ENCODE data around the gene LAG3.

Gene LAG3

GRCh38 chr12:6725350-6725749 lies 47.0 kb upstream of the LAG3 start:
- Histone ChIP-seq H3K9ac (ENCODE audit: low read length) (peak overlapping the region; percentile 14), H2BK12ac (ENCODE audit: low read length in 2 of 2) (no peak overlapping the region), H3K4ac (ENCODE audit: low read depth in 1 of 2, low read length in 2 of 2) (no peak overlapping the region), H3K4me3 (ENCODE audit: insufficient read depth in 1 of 2, low read depth in 1 of 2, low read length in 2 of 2) (no peak overlapping the region), H2BK120ac (ENCODE audit: low read depth, low read length) (no peak overlapping the region), H2BK15ac (ENCODE audit: low read depth, poor library complexity, severe bottlenecking) (no peak overlapping the region), H3K27me3 (ENCODE audit: control insufficient read depth in 1 of 2, insufficient read depth in 1 of 2, low read length in 2 of 2) (no peaks in the 10 kb centered on the region), H4K91ac (ENCODE audit: low read length) (no peak overlapping the region), H3K14ac (ENCODE audit: low read length in 2 of 2) (no peak overlapping the region), H3K36me3 (ENCODE audit: control insufficient read depth in 1 of 2, insufficient read depth in 2 of 2, low read depth in 1 of 2, low read length in 2 of 2) (peaks cover 25 to 36% of the 10 kb centered on the region in 2 experiments), H3K18ac (ENCODE audit: low read depth in 1 of 2, low read length in 2 of 2) (no peak overlapping the region), H3K9me3 (ENCODE audit: control insufficient read depth, low read length) (no peaks in the 10 kb centered on the region), H3K79me1 (replicated peaks; ENCODE audit: low read length, poor library complexity, severe bottlenecking) (peaks cover 19% of the 10 kb centered on the region), H3K4me1 (ENCODE audit: control insufficient read depth, insufficient read depth, low read depth, low read length) (peaks cover 6% of the 10 kb centered on the region), H3K23ac (ENCODE audit: low read length in 2 of 2) (no peak overlapping the region), H2AK5ac (ENCODE audit: low read length, severe bottlenecking) (no peak overlapping the region), H2BK5ac (ENCODE audit: low read depth, low read length, poor library complexity, severe bottlenecking) (no peak overlapping the region), H2AFZ (ENCODE audit: low read depth, low read length) (no peak overlapping the region), H3K27ac (ENCODE audit: low read length, poor library complexity, severe bottlenecking) (no peak overlapping the region), H3K4me2 (ENCODE audit: low read length, poor library complexity, severe bottlenecking) (no peak overlapping the region), H4K8ac (ENCODE audit: low read length) (no peak overlapping the region)
- 99% methylated on average over 6 of the region's 7 CpGs for WGBS
- no peak for DNase-seq

- Histone ChIP-seq H3K27ac (ENCODE audit: low read length, poor library complexity, severe bottlenecking) (no peak overlapping the region), H3K14ac (ENCODE audit: low read length in 2 of 2) (no peak overlapping the region), H2AK5ac (ENCODE audit: low read length, severe bottlenecking) (no peak overlapping the region), H3K4me3 (ENCODE audit: insufficient read depth in 1 of 2, low read depth in 1 of 2, low read length in 2 of 2) (no peak overlapping the region), H4K91ac (ENCODE audit: low read length) (no peak overlapping the region), H3K79me1 (replicated peaks; ENCODE audit: low read length, poor library complexity, severe bottlenecking) (peaks cover 21% of the 10 kb centered on the region), H2BK120ac (ENCODE audit: low read depth, low read length) (no peak overlapping the region), H4K8ac (ENCODE audit: low read length) (no peak overlapping the region), H3K4ac (ENCODE audit: low read depth in 1 of 2, low read length in 2 of 2) (no peak overlapping the region), H2BK5ac (ENCODE audit: low read depth, low read length, poor library complexity, severe bottlenecking) (no peak overlapping the region), H3K4me1 (ENCODE audit: control insufficient read depth, insufficient read depth, low read depth, low read length) (peaks cover 6% of the 10 kb centered on the region), H3K4me2 (ENCODE audit: low read length, poor library complexity, severe bottlenecking) (no peak overlapping the region), H3K9me3 (ENCODE audit: control insufficient read depth, low read length) (no peaks in the 10 kb centered on the region), H3K9ac (ENCODE audit: low read length) (no peak overlapping the region), H3K27me3 (ENCODE audit: control insufficient read depth in 1 of 2, insufficient read depth in 1 of 2, low read length in 2 of 2) (no peaks in the 10 kb centered on the region), H3K18ac (ENCODE audit: low read depth in 1 of 2, low read length in 2 of 2) (no peak overlapping the region), H3K23ac (ENCODE audit: low read length in 2 of 2) (no peak overlapping the region), H2AFZ (ENCODE audit: low read depth, low read length) (no peak overlapping the region), H2BK12ac (ENCODE audit: low read length in 2 of 2) (no peak overlapping the region), H3K36me3 (ENCODE audit: control insufficient read depth in 1 of 2, insufficient read depth in 2 of 2, low read depth in 1 of 2, low read length in 2 of 2) (peaks cover 40 to 64% of the 10 kb centered on the region in 2 experiments), H2BK15ac (ENCODE audit: low read depth, poor library complexity, severe bottlenecking) (no peak overlapping the region)
- no peak for DNase-seq
- WGBS, result 98% methylated on average over 18 of the region's 18 CpGs
Measured at GRCh38 chr12:6729186-6729585, 43.1 kb upstream of the LAG3 start.

GRCh38 chr12:6730169-6730568 lies 42.2 kb upstream of the LAG3 start:
- Histone ChIP-seq H3K79me1 (replicated peaks; ENCODE audit: low read length, poor library complexity, severe bottlenecking) (peaks cover 21% of the 10 kb centered on the region), H3K4ac (ENCODE audit: low read depth in 1 of 2, low read length in 2 of 2) (no peak overlapping the region), H2BK12ac (ENCODE audit: low read length in 2 of 2) (no peak overlapping the region), H3K9me3 (ENCODE audit: control insufficient read depth, low read length) (no peaks in the 10 kb centered on the region), H2BK15ac (ENCODE audit: low read depth, poor library complexity, severe bottlenecking) (no peak overlapping the region), H3K9ac (ENCODE audit: low read length) (no peak overlapping the region), H3K27ac (ENCODE audit: low read length, poor library complexity, severe bottlenecking) (no peak overlapping the region), H2BK5ac (ENCODE audit: low read depth, low read length, poor library complexity, severe bottlenecking) (no peak overlapping the region), H2AK5ac (ENCODE audit: low read length, severe bottlenecking) (no peak overlapping the region), H3K27me3 (ENCODE audit: control insufficient read depth in 1 of 2, insufficient read depth in 1 of 2, low read length in 2 of 2) (no peaks in the 10 kb centered on the region), H3K18ac (ENCODE audit: low read depth in 1 of 2, low read length in 2 of 2) (no peak overlapping the region), H3K4me1 (ENCODE audit: control insufficient read depth, insufficient read depth, low read depth, low read length) (peaks cover 2% of the 10 kb centered on the region), H2BK120ac (ENCODE audit: low read depth, low read length) (no peak overlapping the region), H3K14ac (ENCODE audit: low read length in 2 of 2) (no peak overlapping the region), H3K36me3 (ENCODE audit: control insufficient read depth in 1 of 2, insufficient read depth in 2 of 2, low read depth in 1 of 2, low read length in 2 of 2) (peaks cover 46 to 74% of the 10 kb centered on the region in 2 experiments), H2AFZ (ENCODE audit: low read depth, low read length) (no peak overlapping the region), H3K4me3 (ENCODE audit: insufficient read depth in 1 of 2, low read depth in 1 of 2, low read length in 2 of 2) (no peak overlapping the region), H4K91ac (ENCODE audit: low read length) (no peak overlapping the region), H3K23ac (ENCODE audit: low read length in 2 of 2) (no peak overlapping the region), H3K4me2 (ENCODE audit: low read length, poor library complexity, severe bottlenecking) (no peak overlapping the region), H4K8ac (ENCODE audit: low read length) (no peak overlapping the region)
- 88% methylated on average over 8 of the region's 8 CpGs for WGBS
- no peak for DNase-seq

GRCh38 chr12:6734506-6735387 lies 37.6 kb upstream of the LAG3 start:
- H3K27me3 ChIP-seq (ENCODE audit: control insufficient read depth in 1 of 2, insufficient read depth in 1 of 2, low read length in 2 of 2), result no peaks in the 10 kb centered on the region
- WGBS, result 94% methylated on average over 10 of the region's 10 CpGs
- H2BK120ac ChIP-seq (ENCODE audit: low read depth, low read length), result no peak overlapping the region
- H3K36me3 ChIP-seq (ENCODE audit: control insufficient read depth in 1 of 2, insufficient read depth in 2 of 2, low read depth in 1 of 2, low read length in 2 of 2), result peaks cover 27 to 45% of the 10 kb centered on the region in 2 experiments
- no peak overlapping the region for H3K23ac ChIP-seq (ENCODE audit: low read length in 2 of 2)
- H2BK5ac ChIP-seq (ENCODE audit: low read depth, low read length, poor library complexity, severe bottlenecking), result no peak overlapping the region
- no peak overlapping the region for H2AK5ac ChIP-seq (ENCODE audit: low read length, severe bottlenecking)
- no peak overlapping the region for H3K18ac ChIP-seq (ENCODE audit: low read depth in 1 of 2, low read length in 2 of 2)
- peaks cover 7% of the 10 kb centered on the region for H3K79me1 ChIP-seq (replicated peaks; ENCODE audit: low read length, poor library complexity, severe bottlenecking)
- no peaks in the 10 kb centered on the region for H3K4me1 ChIP-seq (ENCODE audit: control insufficient read depth, insufficient read depth, low read depth, low read length)
- H3K4ac ChIP-seq (ENCODE audit: low read depth in 1 of 2, low read length in 2 of 2), result no peak overlapping the region
- H3K27ac ChIP-seq (ENCODE audit: low read length, poor library complexity, severe bottlenecking), result no peak overlapping the region
- H3K4me3 ChIP-seq (ENCODE audit: insufficient read depth in 1 of 2, low read depth in 1 of 2, low read length in 2 of 2), result no peak overlapping the region
- no peak overlapping the region for H3K14ac ChIP-seq (ENCODE audit: low read length in 2 of 2)
- H4K91ac ChIP-seq (ENCODE audit: low read length), result no peak overlapping the region
- no peak overlapping the region for H3K4me2 ChIP-seq (ENCODE audit: low read length, poor library complexity, severe bottlenecking)
- no peaks in the 10 kb centered on the region for H3K9me3 ChIP-seq (ENCODE audit: control insufficient read depth, low read length)
- H2BK12ac ChIP-seq (ENCODE audit: low read length in 2 of 2), result no peak overlapping the region
- H4K8ac ChIP-seq (ENCODE audit: low read length), result no peak overlapping the region
- no peak overlapping the region for H2AFZ ChIP-seq (ENCODE audit: low read depth, low read length)
- DNase-seq, result no peak
- peak overlapping the region; percentile 34 for H3K9ac ChIP-seq (ENCODE audit: low read length)
- H2BK15ac ChIP-seq (ENCODE audit: low read depth, poor library complexity, severe bottlenecking), result no peak overlapping the region
